OCI-LY1 (cell line): ENCODE results near the gene LPAR1.

ENCODE experiments used
- H2AFZ ChIP-seq: fragments of 200-600 bp; sonication (generic), shearing (Covaris generic); 2 replicates; pipeline ENCODE4 v1.6.0; 2014; ENCODE audit warnings: antibody characterized with exemption, mild to moderate bottlenecking, low read length
- H3F3A ChIP-seq: fragments of 200-600 bp; sonication (generic), shearing (Covaris generic); 2 replicates; pipeline ENCODE4 v1.6.0; 2014; ENCODE audit warnings: mild to moderate bottlenecking, antibody characterized with exemption, low read length, moderate library complexity; ENCODE audit not compliant: insufficient read depth
- H3K27ac ChIP-seq: fragments of 200-600 bp; sonication (generic); 2 replicates; pipeline ENCODE4 v1.5.1; 2014; ENCODE audit warnings: low read length, mixed run types, mild to moderate bottlenecking, low read depth; ENCODE audit not compliant: poor library complexity, severe bottlenecking
- H3K27me3 ChIP-seq: fragments of 200-600 bp; sonication (generic); 2 replicates; pipeline ENCODE4 v1.6.0; 2014; ENCODE audit warnings: antibody characterized with exemption, mild to moderate bottlenecking, low read length, moderate library complexity; ENCODE audit not compliant: insufficient read depth
- H3K36me3 ChIP-seq: fragments of 200-600 bp; sonication (generic); 2 replicates; pipeline ENCODE4 v1.6.1; 2014; ENCODE audit warnings: mild to moderate bottlenecking, antibody characterized with exemption, low read length, moderate library complexity, mixed read lengths; ENCODE audit not compliant: insufficient read depth
- H3K4me1 ChIP-seq: fragments of 200-600 bp; sonication (generic); 2 replicates; pipeline ENCODE4 v1.5.1; 2014; ENCODE audit warnings: mild to moderate bottlenecking, low read length, moderate library complexity; ENCODE audit not compliant: insufficient read depth, severe bottlenecking
- H3K4me2 ChIP-seq: fragments of 200-600 bp; sonication (generic), shearing (Covaris generic); 2 replicates; pipeline ENCODE4 v1.6.1; 2014; ENCODE audit warnings: low read length
- H3K4me3 ChIP-seq: fragments of 200-600 bp; sonication (generic); 2 replicates; pipeline ENCODE4 v1.5.1; 2014; ENCODE audit warnings: low read length, low read depth, mild to moderate bottlenecking, mixed read lengths; ENCODE audit not compliant: poor library complexity, severe bottlenecking
- H3K79me2 ChIP-seq: fragments of 200-600 bp; shearing (Covaris generic); 2 replicates; pipeline ENCODE4 v1.6.1; 2016; ENCODE audit warnings: mixed run types, low read length, mixed read lengths; ENCODE audit not compliant: insufficient read depth
- H3K9ac ChIP-seq: fragments of 200-600 bp; sonication (generic), shearing (Covaris generic); 2 replicates; pipeline ENCODE4 v1.6.1; 2014; ENCODE audit warnings: mild to moderate bottlenecking, low read length, mixed read lengths
- H3K9me2 ChIP-seq: fragments of 200-600 bp; sonication (generic), shearing (Covaris generic); 2 replicates; pipeline ENCODE4 v1.6.1; 2014; ENCODE audit warnings: low read depth, mild to moderate bottlenecking, low read length, mixed read lengths
- H3K9me3 ChIP-seq: fragments of 200-600 bp; shearing (Covaris generic); 2 replicates; pipeline ENCODE4 v1.6.1; 2014; ENCODE audit warnings: low read length, mixed read lengths
- H4K20me1 ChIP-seq: fragments of 200-600 bp; sonication (generic), shearing (Covaris generic); 2 replicates; pipeline ENCODE4 v1.6.0; 2016; ENCODE audit warnings: mild to moderate bottlenecking, low read length; ENCODE audit not compliant: insufficient read depth
- EZH2 ChIP-seq: fragments of 200-600 bp; sonication (generic), shearing (Covaris generic); IDR thresholded peaks from 2 replicates; pipeline ENCODE4 v1.8.0; 2017; ENCODE audit warnings: borderline replicate concordance, mixed run types, mild to moderate bottlenecking, antibody characterized with exemption, low read length, moderate library complexity, mixed read lengths
- TF ChIP-seq, protein P1 (sequence below): fragments of 200-600 bp; sonication (generic), shearing (Covaris generic); IDR thresholded peaks from 2 replicates; pipeline ENCODE4 v1.5.1; 2017; ENCODE audit warnings: mild to moderate bottlenecking, antibody characterized with exemption, low read length, moderate library complexity, mixed read lengths

LPAR1 gene

DNA sequence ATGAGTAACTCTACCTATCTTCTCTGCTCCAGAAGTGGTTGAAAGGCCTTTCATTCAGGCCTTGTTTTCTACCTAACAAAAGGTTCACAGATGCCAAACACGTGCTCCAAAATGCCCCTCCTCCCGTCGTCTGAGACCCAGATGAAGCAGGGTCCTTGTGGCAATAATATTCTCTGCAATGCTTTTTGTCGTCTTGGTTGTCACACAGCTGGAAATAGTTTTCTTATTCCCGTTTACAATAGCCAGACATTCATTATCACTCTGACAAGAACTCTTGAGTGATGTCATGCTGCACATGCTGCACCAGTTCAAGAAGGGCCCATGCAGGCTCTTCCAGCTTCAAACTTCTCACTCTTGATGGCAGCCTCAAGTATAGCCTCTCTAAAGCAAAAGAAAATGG lies 7.8 kb downstream of the LPAR1 start:
- no peak overlapping the region for H3K27ac ChIP-seq
- H3K79me2 ChIP-seq, result no peaks in the 10 kb centered on the region
- no peak overlapping the region for H3K9ac ChIP-seq
- H3K4me3 ChIP-seq, result no peak overlapping the region
- no peaks in the 10 kb centered on the region for H4K20me1 ChIP-seq
- H3K4me1 ChIP-seq, result no peaks in the 10 kb centered on the region
- no peaks in the 10 kb centered on the region for H3K36me3 ChIP-seq
- no peak for TF ChIP-seq EZH2
- TF ChIP-seq, protein P1, sequence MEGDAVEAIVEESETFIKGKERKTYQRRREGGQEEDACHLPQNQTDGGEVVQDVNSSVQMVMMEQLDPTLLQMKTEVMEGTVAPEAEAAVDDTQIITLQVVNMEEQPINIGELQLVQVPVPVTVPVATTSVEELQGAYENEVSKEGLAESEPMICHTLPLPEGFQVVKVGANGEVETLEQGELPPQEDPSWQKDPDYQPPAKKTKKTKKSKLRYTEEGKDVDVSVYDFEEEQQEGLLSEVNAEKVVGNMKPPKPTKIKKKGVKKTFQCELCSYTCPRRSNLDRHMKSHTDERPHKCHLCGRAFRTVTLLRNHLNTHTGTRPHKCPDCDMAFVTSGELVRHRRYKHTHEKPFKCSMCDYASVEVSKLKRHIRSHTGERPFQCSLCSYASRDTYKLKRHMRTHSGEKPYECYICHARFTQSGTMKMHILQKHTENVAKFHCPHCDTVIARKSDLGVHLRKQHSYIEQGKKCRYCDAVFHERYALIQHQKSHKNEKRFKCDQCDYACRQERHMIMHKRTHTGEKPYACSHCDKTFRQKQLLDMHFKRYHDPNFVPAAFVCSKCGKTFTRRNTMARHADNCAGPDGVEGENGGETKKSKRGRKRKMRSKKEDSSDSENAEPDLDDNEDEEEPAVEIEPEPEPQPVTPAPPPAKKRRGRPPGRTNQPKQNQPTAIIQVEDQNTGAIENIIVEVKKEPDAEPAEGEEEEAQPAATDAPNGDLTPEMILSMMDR, result no peak
- no peak overlapping the region for H2AFZ ChIP-seq
- no peaks in the 10 kb centered on the region for H3K9me2 ChIP-seq
- no peak overlapping the region for H3K4me2 ChIP-seq
- no peaks in the 10 kb centered on the region for H3K27me3 ChIP-seq
- H3K9me3 ChIP-seq, result no peaks in the 10 kb centered on the region
- H3F3A ChIP-seq, result no peaks in the 10 kb centered on the region

- TF ChIP-seq, protein P1, result no peak
- no peak for TF ChIP-seq EZH2
- no peak overlapping the region for H3K9ac ChIP-seq
- no peaks in the 10 kb centered on the region for H3K79me2 ChIP-seq
- no peaks in the 10 kb centered on the region for H3K9me3 ChIP-seq
- H3K27me3 ChIP-seq, result no peaks in the 10 kb centered on the region
- no peak overlapping the region for H2AFZ ChIP-seq
- H3K27ac ChIP-seq, result no peak overlapping the region
- no peaks in the 10 kb centered on the region for H3K4me1 ChIP-seq
- no peak overlapping the region for H3K4me2 ChIP-seq
- no peaks in the 10 kb centered on the region for H4K20me1 ChIP-seq
- H3K36me3 ChIP-seq, result no peaks in the 10 kb centered on the region
- H3K9me2 ChIP-seq, result no peaks in the 10 kb centered on the region
- no peak overlapping the region for H3K4me3 ChIP-seq
- H3F3A ChIP-seq, result no peaks in the 10 kb centered on the region
Observed at GRCh38 chr9:111029260-111029659, 9.0 kb downstream of the LPAR1 start.

GRCh38 chr9:111027798-111028197 lies 10.5 kb downstream of the LPAR1 start:
- H3K36me3 ChIP-seq, result no peaks in the 10 kb centered on the region
- no peak overlapping the region for H3K4me3 ChIP-seq
- no peaks in the 10 kb centered on the region for H3K9me3 ChIP-seq
- H3F3A ChIP-seq, result no peaks in the 10 kb centered on the region
- H3K27me3 ChIP-seq, result no peaks in the 10 kb centered on the region
- no peak overlapping the region for H3K4me2 ChIP-seq
- H3K9me2 ChIP-seq, result no peaks in the 10 kb centered on the region
- no peaks in the 10 kb centered on the region for H3K4me1 ChIP-seq
- no peaks in the 10 kb centered on the region for H3K79me2 ChIP-seq
- H4K20me1 ChIP-seq, result no peaks in the 10 kb centered on the region
- H3K27ac ChIP-seq, result no peak overlapping the region
- TF ChIP-seq, protein P1, result no peak
- TF ChIP-seq EZH2, result no peak
- H2AFZ ChIP-seq, result no peak overlapping the region
- H3K9ac ChIP-seq, result no peak overlapping the region
